ENCODE results near the gene NXPH1.
A peak's percentile ranks its signal among the peaks of the same experiment; 100 is the strongest.

NXPH1 gene

DNA sequence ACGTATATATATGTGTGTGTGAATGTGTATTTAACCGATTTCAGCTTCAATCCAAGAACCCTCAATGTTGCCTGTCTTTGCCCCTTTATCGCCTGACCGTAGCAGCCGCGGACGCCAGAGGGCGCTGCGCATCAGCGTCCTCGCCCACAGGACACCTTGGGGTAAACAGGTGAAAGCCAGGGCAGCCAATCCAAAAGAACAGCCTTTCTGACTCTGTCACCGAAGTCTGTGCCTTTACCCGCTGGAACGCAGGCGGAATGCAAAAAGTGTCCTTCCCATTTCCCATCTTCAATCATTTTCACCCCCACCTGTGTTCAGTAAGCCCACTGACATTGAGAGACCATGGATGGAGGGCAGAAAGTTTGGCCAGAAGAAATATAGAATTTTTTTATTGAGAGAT lies 3.6 kb downstream of the NXPH1 start:
- peak; percentile 6 to 48 (median 27) for DNase-seq

DNA sequence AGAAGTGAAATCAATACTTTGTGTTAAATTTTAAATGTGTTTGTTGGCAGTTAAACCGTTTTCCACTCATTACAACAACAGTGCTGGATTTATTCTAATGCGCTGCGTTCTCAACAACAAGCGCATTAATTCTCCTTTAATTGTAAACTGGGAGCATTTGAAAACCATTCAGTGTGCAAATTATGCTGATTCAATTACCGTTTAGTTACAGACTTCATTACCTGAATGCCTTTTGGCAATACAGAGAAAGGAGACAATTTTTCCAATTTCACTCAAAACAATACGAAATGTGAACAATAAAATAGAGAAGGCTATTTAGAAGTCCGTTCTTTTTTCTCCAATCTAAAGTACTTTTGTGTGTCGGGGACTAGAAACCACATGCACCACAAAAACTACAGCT lies 4.2 kb downstream of the NXPH1 start:
- DNase-seq, result no peak

DNA sequence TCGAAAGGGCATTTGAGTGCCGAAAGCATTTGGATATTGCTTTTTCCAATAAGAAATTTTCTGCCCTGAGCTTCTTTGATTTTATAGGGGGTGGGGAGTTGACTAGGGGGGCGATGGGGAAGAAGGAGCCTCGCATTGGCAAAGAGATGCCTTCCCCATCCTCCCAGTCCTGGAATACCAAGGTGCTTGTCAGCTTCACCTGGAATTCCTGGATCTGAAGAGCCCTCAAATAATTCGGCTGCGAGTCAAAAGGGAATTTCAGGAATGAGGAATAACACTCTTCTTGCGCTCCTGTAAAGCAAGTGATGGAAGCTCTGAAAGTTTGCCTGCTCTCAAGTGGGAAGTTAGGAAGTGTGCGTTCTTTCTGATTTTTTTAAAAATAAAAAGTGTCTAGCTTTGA lies 7.3 kb downstream of the NXPH1 start:
- no peak for DNase-seq

DNA sequence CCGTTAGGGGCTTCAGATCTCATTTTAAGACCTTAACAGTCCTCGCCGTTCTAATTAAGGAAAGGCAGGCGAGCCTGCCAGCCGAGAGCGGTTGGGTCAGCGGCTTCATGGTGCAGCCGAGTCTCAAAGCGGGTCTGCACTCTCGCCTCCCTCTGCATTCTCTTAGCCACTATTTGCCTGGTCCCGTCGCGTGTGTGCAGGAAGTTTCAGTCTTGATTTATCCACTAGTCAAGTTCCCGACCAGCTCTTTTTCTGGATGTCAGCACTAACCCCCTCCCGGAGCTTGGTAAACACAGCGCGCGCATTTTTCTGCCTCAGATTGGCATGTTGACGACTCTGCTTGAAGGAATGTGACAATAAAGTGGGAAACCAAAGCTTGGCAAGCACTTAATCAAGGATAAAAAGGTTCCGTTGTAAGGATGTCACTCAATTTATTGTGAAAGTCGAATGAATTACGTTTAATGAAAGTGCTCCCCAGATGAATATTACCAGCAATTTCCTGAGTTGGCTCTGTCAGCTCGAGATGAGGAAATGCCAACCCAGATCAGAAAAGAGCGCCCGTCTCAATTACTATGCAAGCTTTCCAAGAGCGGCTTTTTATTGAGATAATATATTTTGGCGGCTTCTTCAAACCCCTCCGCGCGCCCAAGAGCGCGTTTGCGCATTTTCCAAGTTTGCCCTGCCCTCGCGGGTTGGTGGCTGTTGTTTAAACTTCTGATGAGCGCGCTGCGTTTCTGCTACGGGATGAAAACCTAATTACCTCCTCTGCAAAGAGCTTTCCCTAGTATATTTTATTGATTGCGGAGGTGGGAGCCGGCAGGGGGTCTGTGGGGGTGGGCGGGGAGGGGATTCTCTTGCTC lies 7.9 kb downstream of the NXPH1 start:
- no peak for DNase-seq

DNA sequence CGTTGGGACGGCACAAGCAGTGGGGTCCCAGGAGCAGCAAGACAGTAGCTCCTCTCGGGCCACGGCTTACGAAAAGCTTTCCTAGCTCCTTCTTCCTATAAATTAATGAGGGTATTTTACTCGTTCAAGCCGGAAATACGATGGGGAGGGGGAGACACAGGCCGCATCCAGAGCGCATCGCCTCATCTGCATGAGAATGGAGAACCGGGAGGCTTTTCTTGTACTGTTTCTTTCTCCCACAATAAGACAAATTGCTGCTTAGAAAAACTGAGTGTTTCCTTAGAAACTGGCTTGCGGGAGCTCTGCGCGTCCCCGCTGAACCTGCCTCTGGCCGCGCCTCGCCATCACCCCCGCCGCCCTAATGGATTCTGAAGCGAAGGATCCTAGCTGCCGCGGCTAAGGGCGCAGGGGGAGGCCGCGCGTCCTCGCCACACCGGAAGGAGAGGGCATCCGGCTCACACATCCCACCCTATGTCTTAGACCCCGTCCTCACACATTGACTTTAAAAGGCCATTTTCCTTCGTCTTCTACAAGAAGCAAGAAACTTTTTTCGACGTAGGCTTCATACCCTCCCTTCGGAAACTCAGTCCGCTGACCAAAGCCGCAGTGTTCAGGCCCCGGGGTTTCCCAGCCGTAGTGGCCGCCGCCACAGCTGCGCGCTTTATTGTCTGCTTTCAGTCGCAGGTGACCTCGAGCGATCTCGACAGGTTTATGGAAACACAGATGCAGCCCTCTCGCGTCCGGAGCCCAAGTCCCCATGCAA lies 8.8 kb downstream of the NXPH1 start:
- DNase-seq, result no peak

DNA sequence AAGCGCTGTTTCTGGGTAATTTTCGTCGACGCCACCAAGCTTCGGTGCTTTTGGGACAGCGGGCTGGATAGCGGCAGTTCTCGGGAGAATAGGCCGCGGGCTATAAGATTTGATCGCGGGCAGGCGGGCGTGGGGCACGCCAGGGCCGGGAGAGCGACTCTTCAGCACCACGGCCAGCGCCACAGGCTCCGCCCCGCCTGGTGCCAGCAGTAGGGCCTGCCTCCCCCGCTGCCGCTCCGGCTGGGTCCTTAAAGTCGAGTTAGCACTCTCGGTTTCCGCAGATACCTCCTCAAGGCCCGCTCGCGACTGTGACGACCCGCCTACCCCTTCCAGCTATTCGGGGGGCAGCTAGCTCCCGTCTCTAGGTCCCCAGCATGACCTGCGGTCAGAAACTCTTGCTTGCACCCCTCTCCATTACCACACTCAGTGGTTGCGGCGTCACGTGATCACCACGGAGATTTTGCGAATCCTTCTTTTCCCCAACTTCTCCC lies 9.4 kb downstream of the NXPH1 start:
- peak; percentile 58 to 81 (median 68) for DNase-seq

DNA sequence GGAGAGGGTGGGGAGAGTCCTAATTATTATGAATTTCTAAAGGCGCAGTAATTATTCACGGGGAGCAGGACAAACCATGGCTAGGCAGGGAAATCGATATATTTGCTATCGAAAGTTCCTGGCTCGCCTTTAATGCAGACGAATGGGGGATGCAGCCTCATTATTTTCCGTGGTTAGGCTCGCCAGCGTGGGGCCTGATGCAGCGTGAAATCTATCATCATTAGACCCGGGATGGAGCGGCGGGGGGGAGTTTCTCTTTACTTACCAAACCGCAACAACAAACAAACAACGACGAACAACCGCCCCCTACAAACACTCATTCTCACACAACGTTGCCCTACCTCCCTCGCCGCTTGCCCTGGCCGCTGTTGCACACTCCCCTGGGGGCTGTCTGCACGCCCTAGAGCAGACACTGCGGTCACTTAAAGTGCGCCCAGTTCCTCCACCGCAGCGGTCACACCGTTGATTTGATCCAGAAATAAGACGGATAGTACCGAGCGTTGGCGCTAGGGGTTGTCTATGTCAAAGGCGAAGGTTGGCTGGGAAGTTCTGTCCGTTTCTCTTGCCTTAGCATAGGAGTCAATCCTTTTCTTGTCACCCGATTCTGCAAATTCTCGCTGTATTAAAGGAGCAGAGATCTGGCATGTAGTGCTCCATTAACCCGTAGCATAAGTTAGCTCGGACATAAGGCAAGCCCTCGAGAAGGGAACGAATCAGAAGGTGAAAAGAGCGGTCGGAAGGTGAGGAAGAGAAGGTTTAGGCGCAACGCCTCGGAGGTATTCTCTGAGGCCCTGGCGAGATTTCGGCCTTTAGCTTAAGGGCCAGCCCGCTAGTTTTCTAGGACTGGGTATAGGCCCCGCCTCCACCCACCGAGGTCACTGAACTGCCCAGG lies 10.4 kb downstream of the NXPH1 start:
- peak in 3 of 4 experiments; percentile 2 to 22 (median 18) for DNase-seq

DNA sequence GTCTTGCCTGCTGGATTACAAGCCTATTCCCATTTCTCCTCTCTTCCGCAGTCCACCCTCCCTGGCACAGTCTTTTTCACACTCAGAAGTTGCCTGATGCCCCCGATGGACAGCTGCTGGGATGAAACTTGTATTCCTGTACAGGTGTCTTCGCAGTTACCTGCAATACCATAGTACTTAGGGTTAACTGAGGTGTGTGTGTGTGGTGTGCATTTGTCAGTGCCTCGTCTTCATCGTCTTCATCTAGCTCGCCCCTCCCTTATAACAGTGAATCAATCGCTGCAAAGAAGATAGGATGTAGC lies 11.0 kb downstream of the NXPH1 start:
- DNase-seq, result no peak

DNA sequence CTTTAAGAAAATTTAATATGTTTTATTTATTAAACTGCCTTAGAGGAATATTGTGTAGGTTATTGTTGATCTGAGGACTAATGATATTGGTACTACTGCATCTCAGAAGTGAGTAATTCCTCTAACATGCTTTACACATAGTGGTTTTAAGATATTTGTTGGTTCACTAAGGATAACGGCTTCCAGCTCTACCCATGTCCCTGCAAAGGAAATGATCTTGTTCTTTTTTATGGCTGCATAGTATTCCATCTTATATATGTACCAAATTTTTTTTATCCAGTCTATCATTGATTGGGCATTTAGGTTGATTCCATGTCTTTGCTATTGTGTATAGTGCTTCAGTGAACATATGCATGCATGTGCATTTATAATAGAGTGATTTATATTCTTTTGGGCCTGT lies 20.1 kb downstream of the NXPH1 start:
- DNase-seq, result no peak

DNA sequence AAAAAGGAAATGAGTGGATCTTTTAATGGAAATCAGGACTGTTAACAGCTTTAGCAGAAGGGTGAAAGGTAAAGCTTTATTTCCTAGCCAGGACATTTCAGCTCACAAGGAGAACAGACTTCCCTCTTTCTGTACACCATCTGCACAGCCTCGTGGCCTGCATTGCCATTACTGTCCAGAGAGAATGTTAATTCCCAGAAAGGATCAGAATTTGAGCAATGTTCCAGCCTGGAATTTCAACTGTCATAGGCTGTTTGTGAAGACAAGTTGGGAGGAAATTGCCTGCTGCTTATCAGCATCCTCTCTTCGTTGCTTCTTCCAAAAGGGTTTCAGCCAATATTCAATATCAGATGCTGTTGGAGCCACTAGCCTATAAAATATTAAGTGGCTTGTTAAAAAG lies 22.0 kb downstream of the NXPH1 start:
- DNase-seq, result no peak

DNA sequence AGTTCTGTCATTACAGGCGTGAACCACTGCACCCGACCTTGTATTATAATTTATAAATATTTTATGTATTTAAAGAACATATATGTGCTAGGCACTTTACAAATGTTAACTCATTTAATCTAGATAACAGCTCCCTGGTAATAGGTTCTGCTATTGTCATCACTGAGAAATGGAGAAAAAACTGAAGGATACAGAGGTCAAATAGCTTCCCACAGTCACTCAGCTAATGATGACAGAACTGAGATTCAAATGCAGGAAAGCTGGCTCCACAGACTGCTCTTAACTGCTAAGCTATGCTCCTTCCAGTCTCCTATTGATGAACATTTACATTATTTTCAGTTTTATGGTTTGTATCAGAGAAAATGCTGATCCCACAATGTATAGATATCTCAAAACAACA lies 28.9 kb downstream of the NXPH1 start:
- no peak for DNase-seq

DNA sequence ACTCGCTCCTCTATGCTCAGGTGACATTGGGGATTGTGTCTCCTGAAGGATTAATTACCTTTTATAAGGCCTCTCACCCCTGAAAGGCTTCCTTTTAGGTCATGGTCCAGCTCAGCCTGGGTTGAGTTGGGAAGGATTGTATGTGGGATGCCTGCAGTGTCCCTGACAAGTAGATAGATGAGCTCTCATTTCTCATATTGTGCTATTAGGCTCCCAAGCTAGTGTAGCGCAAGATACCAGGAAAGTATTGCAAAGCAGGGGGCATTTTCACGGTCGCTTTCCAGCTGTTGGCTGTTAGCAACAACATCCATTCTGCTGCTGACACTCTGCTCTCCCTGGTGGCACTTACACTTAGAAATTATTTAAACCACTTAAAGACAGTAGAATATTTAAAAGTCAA lies 31.9 kb downstream of the NXPH1 start:
- no peak for DNase-seq

DNA sequence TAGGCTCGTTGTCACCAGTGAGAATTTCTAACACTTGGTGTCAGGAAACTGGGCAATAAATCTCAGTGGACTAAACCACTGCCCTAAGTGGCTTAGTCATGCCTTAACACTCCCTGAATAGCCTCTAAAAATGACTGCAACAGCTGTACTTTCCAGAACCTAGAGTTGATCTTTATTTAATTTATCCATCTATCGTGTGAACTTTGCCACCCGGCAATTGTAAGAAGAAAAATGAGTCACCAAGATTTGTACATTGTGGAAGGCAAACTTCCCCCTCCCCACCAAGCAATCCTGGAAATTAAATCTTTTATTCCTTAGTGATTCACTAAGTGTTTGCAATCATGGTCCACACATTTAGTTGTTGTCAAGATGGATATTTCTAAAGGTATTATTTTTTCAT lies 47.1 kb downstream of the NXPH1 start:
- peak in 2 of 4 experiments; percentile 0 to 1 for DNase-seq

DNA sequence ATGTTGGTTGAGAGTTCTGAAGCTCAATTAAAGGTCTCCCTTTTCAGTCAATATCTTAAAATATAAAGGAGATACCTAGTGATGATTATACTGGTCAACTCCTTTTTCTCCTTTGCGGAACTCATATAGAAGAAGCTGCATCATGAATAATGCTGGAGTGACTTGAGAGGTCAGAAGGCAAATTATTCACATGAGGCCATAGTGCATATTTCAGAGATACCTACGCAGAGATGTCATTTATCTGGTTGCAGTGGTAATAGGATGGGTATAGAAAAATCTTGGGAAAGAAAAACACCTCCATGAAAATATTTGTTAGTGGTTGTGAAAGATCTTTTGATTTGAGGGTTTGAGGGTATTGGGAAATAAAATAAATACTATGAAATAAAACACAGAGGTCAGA lies 47.7 kb downstream of the NXPH1 start:
- no peak for DNase-seq

DNA sequence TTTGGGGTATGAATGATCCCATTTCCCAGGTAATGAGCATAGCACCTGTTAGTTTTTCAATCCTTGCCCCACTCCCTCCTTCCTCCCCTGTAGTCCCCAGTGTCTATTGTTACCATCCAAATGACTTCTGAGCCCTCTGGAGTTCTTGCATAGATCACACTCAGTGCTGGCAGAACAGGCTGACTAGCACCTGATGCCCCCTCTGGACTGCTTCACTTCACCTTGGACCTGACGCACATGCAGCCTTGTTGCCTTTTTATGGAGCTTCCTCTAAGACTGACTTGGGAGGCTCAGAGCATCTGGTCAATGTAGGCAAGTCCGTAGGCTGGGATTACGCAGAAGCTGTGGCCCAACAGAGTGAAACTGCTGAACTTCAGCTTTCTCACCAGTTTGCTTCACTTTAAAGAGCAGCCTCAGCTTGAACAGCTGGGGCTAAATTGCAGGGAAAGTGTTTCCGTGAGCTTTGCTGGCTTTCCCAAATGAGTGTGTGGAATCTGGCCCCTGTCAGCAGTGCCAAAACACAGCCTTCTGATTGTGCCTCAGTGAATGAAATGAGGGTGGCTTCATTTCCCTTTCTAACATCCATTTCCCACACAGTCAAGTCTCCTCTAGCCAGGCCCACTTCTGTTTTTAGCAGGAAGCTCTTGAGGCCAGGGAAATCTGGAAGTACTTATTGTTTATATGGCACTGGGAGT lies 48.5 kb downstream of the NXPH1 start:
- DNase-seq, result peak; percentile 56 to 83 (median 71)

DNA sequence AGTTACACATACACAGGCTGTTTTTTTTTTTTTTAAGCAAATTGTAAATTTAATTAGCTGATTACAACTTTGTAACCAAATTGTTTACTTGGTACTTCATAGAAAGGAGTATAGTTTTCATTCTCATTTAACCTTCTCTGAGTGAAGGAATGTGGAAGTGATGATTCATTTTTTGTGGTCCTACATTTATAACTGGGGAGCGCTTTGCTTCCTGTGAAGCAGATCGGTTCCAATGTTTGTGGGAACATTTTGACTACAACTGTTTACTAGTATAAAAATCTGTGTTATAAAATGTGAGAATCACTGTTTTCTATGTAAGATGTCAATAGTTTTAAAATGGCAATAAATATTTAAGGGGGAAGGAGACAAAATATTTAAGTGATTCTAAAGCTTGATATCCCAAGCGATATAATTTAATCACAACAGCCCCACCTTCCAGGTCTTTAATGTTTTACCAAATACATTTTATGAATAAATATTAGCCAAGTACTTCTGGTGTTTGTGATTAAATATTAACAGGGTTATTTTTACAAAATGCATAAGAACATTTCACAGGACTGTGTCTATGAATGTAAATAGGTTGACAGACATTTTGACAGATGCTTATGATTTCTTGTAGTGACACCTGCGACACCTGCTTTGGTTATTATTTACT lies 57.1 kb downstream of the NXPH1 start:
- peak in 1 of 4 experiments; percentile 6 for DNase-seq

DNA sequence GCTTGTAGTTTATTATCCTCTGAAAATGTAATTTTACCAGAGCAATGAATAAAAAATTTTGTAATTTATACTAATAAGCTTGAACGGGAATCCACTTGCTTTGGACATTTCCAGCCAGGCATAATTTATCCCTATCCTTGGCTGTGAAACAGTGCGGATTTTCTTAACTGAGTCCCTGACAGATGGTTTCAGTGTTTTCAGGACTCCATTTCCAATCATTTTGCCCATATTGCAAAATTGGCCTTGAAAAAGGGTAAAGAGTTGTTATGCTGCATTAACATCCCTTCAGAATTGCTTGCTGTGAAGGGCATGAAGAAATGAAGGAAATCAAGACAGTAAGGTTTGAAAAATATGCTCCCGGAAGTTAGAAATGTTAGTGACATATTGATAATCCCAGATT lies 57.7 kb downstream of the NXPH1 start:
- DNase-seq, result no peak

DNA sequence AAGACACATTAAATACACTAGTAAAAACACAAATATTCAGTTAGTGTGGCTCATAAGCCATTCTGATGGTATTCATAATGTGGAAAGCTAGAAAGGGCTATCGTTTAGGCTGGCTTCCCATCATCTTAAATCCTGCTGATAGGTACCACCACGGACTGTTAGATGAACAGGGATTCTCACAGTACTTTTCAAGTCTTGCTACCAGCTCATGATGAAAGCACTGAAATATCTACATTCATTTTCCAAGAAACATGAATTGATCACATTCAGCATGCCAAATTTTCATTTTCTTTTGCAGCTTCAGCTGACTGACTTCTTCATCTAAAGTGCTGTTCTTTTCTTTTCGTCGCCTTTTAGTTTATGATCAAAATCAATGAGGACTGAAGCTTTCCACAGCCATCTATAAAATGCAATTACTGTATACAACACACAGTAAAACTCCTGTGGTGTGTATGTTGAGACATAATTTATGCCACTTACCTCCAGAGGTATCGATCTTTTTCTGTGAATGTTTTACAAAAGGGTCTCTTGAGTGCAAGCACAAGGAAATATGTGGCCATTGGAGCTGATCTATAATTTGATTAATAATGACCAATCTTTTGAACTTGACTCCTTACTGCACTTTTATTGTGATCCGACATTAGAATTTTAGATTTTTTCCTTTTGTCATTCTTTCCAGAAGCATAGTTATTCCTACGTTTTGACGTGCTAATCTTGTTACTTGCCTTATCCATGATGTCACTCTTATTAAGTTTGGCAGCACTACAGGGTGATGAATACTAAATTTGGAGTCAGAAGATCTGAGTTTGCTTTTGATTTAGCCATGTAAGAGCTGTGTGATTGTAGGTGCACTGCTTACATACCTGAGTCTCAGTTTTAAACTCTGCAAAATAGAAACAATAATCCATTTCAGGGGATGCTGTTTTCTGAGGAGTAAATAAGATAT lies 58.4 kb downstream of the NXPH1 start:
- DNase-seq, result no peak

DNA sequence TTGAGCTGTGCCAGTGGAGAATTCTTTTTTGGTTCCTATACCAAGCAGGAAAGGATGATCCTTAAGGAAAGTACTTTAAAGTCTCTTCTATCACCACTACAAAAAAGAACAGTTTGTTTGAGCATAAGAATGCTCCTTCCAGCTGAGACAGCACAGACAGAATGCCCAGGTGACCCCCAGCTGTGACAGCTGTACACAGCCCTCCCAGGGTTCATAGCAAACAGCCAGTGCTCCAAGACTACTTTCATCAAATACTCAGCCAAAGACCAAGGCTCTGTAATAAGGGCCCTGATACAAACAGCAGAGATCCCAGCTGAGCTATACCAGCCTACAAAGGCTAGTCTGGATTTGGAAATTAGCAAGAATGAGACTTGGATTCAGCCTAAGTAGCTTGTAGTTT lies 65.7 kb downstream of the NXPH1 start:
- no peak for DNase-seq

DNA sequence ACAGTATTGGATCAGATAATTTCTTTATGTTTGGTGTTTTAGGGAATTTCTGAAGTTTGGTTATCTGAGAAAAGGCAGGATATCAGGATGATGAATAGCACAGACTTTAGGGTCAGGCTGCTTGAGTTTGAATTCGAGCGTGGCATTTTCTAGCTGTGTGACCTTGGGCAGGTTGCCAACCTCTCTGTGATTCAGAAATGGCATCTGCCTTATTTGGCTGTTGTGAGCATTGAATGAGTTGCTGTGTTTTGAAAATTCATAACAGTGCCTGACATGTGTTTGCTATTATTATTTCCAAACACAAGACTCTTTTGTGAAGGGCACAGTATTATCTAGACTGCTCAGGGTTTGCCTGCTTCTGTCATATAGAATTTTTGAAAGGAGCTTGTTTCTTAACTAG lies 66.9 kb downstream of the NXPH1 start:
- no peak for DNase-seq

DNA sequence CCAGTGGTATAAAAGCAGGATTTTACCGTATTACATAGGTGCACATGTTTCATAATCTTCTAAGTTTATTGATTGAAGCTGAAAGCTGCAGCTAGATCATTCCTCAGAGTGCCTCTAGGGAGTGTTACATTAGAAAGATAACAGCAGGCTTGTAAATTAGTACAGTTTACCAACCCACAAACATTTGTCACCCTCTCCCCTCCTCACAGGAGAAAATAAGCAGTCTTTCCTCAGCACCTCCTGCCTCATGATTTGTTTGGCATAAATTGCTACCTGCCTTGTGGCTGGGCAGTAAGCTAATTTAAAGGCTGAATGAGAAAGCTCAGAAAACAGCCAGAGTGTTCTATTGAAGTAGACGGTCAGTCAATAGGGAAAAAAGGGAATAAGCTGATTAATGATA lies 74.2 kb downstream of the NXPH1 start:
- DNase-seq, result no peak
